Endometrium (tissue), 2 donors: Measurements from ENCODE around the gene ESPL1.

Source experiments
- FAIRE-seq: peaks from 2 replicates; lab custom pipeline; 2012; peaks lifted over from hg19 to GRCh38; lab: Jason Lieb, UNC
- donor health status: control.
- donor health status: control.

The ESPL1 gene

GRCh38 chr12:53231921-53232645 is 36.0 kb upstream of the ESPL1 start, which contains the start of gene RARG:
Gene RARG, minus strand, starts transcription at chr12:53232209. Its CDS starts 4,664 bp downstream, at chr12:53227545.
- no peak for FAIRE-seq

DNA sequence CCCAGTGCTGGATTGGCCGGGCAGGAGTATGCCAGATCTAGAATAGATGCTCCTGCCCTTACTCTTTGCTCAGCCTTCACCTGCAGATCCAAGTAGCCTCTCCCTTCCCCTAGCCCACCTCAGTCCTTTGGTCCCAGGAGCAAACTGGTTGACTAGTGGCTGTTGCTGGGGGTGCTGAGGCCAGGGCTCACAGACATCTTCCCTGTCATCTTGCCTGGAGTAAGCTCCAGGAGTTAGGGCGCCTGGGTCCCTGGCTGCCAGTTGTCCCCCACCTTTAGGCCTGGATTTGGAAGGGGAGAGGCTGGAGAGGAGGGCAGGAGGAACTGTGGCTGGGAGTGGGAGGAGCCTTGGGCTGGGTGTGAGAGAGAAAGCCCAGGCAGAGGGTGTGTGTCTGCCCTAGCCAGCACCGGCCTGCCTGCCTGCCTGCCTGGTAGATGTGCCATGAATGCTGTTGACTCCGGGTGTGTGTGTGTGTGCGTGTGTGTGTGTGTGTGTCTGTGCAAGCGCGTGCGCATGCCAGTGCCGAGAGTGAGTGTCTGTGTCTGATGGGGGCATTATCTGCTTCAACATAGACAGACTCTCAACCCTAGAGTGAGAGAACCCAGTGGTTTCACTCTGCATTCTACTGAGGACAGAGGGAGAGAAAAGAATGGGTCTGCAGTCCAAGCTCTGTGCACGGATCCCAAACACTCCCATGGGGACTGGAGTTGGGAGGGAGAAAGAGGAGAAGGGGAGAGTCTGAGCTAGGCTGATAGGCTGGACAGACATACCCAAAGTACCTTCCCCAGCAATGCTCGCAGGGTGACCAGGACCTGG is 35.2 kb upstream of the ESPL1 start:
- FAIRE-seq = no peak

DNA sequence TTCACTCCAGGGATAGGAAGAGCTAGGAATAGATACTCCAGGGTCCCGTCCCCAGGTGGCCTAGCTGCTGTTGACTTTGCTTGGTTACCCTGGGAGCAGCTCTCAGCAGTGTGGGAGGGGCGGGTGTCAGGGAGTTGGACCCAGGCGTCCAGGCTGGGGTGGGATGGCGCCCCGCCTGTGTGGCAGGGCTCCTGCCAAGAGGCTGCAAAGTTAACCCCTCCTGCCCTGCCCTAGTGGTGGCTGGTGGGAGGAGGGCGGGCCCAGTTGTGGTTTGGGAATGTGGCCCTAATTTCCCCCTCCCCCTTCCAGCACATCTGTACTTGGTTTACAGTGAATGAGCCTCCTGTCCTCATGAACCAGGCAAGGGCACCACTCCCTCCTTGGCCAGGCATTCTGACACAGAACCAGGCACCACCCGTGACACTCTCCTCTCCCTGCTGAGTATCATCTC is 34.4 kb upstream of the ESPL1 start:
- no peak for FAIRE-seq

GRCh38 chr12:53234271-53234914 is 33.7 kb upstream of the ESPL1 start:
- FAIRE-seq = no peak

- FAIRE-seq = no peak
These were observed 32.9 kb upstream of the ESPL1 start for GRCh38 chr12:53235164-53235563.

DNA sequence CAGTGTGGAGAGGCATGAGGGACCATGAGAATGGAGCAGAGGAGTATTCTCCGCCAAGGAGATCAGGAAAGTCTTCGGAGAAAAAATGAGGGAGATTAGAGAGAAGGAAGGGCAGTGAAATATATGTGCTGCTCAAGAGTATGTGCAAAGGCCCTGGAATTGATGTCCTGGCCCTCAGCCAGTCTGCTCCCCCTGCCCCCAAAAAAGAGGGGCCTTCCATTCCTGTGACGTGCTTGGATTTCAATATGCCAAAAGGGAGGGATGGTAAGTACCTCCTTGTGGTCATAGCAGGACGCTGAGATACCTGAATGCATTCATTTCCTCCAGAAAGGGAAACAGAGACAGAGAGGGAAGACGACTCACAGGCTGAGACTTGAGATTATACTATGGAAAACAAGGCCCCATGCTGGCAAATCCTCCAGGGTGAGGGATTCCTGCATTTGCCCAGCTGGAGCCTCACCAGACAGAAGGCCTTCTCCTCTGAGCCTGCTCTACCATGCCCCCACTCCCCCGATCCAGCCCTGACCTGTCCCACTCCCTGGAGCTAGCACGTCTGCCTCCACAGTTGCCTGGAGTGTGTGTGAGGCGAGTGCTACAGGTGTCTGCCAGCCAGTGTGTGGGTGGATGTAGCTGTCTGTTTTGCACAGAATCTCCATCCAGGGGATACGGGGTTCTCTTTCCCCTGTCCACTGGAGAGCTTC is 32.2 kb upstream of the ESPL1 start:
- no peak for FAIRE-seq

DNA sequence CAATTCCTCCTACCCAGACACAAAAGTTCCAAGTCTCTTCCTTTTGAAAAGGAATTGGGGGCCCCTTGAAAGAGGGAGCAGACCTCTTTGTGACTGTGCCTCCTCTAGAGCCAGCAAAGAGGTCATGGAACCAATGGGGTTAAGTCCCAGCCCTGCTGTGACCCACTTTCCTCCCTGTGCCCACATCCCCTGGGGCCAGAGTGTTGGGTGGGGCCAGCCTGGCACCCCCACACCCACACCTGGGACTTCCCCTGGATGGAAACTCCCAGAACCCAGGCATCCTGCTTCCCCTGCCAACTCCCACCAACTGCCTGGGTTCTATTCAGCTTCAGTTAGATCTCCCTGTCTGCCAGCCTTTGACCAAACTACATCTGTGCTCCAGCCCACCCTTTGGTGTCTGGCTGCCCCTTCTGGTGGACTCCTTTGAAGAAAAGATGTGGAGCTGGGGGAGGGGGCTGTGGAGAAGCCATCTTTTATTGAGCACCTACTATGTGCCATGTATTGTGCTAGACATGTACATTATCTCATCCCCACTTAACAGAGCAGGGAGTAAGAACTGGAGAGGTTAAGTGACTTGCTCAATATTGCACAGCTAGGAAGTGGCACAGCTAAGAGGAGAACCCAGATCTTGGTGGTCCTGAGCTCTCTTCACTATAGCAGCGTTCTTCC is 31.5 kb upstream of the ESPL1 start:
- no peak for FAIRE-seq

- FAIRE-seq = no peak
These were observed 28.3 kb upstream of the ESPL1 start for GRCh38 chr12:53239643-53240258.

DNA sequence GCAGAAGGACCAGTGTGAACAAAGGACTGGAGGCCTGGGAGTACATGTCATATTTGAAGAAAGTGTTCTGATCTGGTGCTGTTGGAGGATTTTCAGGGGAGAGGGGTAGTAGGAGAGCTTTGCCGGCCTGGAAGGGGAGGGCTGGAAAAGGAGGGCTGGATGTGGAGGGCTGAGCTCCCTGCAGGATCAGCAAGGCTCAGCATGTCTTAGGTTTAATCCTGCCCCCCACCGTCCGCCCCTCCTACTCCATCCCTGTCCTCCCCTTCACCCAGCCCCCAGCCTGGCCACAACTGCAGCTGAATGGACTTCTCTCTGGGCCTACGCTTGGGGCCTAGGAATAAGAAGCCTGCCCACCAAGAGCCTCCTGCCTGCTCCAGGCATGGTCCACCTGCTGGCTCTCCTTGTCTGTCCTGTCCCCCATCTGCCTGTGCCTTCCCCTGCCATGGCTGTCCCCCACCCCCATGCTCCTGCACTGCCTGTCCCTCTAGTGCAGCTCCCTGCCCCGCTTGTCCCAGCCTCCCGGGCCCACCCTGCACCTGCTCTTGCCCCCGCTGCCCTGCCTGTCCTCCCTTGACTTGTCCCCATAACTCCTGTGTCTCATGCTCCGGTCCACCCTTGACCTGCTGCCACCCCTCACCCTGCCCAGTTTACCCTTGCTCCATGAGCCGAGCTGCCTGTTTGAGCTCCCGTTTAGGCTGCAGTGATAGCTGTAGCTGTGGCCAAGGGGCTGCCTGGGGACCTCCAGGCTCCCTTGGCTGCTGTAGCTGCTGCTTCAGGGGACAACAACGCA is 26.3 kb upstream of the ESPL1 start:
- no peak for FAIRE-seq

- FAIRE-seq = no peak
These were observed 23.8 kb upstream of the ESPL1 start for GRCh38 chr12:53244337-53244736.

DNA sequence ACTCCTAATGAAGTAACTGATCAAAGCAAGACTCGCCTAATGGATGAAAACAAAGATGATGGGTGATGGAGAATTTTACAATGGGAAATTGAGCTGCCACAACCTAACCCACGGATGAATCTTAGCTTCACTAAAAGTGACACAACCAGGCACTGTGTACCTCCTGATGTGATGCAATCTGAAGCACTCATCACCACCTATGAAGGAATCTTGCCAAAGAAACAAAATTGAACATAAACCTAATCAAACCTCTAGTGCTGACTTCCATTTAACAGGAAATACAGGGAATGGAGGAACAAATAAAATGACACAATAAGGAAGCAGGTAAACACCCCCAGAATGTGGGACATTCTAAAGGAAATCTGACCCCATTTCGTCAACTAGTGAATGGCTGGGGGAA is 22.8 kb upstream of the ESPL1 start:
- no peak for FAIRE-seq

DNA sequence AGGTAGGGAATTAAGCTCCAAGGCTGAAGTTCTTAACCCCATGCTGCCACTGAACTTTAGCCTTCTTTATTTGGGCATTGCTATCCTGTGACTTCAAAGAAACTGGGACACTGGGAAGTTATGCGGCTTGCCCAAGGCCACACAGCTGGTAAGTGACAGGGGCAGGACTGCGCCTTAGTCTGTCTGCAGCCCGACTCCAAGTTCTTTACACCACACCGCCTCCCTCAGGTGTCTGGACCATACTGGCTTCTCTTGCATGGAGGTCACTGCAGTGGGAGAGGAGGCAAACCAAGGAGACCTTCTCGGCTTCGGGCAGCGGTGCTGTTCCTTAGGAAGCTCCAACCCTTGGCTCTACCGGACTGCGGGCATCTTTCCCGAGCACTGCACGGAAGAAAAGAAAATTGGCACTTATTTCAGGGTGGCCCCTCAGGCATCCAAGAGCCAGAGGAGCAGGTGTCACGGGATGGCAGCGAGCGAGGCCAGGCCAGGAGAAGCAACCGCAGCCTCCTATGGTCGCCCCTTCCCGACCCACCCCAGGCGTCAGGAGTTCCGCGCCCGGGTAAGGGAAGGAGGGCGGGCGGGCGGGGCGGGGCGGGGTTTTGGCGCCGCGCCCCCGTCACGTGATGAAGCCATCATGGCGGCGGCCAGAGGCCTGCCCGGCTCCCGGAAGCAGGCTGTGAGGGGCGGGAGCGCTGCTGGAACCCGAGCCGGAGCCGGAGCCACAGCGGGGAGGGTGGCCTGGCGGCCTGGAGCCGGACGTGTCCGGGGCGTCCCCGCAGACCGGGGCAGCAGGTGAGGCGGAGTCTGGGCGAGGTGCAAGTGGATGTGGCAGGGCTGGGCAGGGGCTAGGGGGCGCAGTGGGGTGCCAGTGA is 16.4 kb upstream of the ESPL1 start:
- FAIRE-seq = no peak

GRCh38 chr12:53252349-53252916 is 15.7 kb upstream of the ESPL1 start:
- FAIRE-seq = no peak

GRCh38 chr12:53253298-53253697 is 14.8 kb upstream of the ESPL1 start:
- FAIRE-seq = no peak

- FAIRE-seq = no peak
These were observed 13.1 kb upstream of the ESPL1 start for GRCh38 chr12:53254816-53255545.

GRCh38 chr12:53255996-53256395 is 12.1 kb upstream of the ESPL1 start:
- FAIRE-seq = no peak

DNA sequence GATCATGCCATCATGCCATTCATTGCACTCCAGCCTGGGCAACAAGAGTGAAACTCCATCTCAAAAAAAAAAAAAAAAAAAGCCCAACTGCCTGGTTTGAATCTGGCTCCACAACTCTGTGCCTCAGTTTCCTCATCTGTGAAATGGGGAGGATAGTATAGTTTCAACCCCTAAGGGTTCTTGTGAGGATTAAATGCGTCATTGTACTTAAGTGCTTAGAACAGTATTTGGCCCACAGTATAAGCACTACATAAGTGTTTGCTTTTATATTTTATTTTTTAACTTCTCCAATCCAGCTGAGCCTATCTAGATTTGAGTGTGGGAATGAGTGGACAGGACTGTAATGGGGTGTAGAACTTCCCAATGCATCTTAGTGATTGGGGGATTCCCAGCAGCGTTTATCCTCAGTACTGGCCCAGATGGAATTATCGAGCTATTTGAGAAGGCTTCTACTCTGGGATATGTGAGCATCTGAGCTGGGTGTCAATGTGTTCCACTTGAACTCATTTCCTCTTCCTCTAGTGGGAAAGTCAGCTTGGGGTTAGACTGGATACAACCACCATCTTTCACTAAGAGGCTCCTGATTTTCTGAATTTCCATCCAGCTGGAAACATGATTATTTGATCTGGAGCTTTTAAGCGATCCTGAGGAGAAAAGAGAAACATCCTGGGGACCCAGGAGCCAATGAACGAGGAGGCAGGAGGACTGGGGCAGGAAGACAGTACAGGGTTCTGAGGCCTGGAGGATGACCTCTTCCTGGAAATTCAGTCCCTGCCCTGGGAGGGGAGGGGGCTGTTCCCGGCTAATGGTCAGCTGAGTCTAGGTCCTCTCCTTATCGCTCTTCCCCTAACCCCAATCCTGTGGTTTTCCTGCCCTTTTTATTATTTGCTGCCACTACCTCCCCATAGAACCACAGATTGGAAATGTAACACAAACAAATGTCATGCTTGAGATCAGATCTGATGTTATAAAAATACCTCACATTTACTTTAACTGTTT is 9.3 kb upstream of the ESPL1 start:
- FAIRE-seq = no peak
